Measurements from ENCODE around the gene SMARCD2. TPM values are rescaled to one million over a fixed set of nuclear protein-coding genes. Genes with fewer than 3 reads are reported as not detected.

The SMARCD2 gene
- total RNA-seq, 2 donors from 2014 or later, result 95.3 to 106 TPM

DNA sequence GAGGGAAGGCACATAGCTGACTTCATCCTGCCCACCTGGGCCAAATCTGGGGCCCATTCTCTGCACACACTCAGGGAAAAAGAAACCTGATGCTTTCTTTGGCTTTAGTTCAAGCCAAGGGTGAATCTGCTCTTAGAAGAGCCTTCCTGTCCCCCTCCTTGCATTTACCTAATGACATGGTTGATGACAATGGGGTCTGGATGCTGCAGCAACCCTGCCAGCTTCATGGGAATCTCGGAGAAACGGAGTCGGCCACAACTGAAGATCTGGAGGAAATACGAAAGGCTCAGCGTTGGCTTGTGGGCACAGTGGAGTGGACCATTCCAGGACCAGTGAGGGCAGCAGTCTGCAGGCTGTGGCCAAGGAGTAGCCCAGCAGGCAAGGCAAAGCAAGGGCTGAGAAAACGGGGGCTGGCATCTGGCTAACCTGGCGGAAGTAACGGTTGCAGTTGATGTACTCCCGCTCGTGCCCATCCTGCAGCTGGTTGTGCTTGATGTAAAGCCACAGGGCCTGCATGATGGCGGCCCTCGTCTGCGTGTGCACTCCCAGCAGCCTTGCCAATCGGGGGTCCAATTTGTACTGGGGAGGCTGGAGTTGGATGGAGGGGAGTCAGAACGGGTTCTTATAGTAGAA, 8.6 kb downstream of the SMARCD2 start:
- DNase-seq (no peak), ATAC-seq (no peak)
- no peak overlapping the region for H3K4me3 Mint-ChIP-seq
- H3K9me3 ChIP-seq (ENCODE audit: control insufficient read depth, low read length, poor library complexity, severe bottlenecking), result peaks cover 2% of the 10 kb centered on the region
- peaks cover 2% of the 10 kb centered on the region for H3K36me3 Mint-ChIP-seq (ENCODE audit: low read depth)
- peaks cover 50% of the 10 kb centered on the region for H3K4me1 Mint-ChIP-seq
- no peaks in the 10 kb centered on the region for H3K27me3 Mint-ChIP-seq
- no peak overlapping the region for H3K27ac Mint-ChIP-seq

DNA sequence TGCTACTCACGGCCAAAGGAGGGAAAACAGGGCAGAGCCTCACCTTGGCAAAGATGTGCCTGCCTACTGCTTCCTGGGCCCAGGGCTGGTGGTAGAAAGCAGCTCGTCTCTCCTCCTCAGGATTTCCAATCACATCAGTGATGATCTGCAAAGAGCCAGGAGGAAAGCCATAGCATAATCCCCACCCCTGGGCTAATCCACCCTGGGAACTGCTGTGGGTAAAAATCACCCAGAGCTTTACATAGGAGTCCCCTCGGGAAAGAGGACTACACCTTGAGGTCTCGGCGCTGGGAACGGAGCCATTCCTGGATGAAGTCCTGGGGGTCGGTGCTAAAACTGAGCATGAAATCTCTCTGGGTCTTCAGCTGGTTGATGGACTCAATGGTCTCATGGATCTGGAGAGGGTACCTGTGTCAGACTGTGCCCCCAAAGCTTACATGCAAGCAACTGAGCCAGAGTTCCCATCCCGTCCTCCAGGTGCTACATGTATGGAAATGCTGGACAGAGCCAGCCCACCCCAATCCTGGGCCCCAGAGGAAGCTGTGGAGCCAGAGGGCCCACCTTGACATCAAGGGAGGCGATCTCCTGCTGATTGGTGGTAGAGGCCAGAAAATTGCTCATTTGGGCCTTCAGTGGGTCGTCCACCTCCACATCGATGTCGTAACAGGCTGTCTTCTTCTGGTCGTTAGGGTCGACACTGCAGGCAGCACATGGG, 9.3 kb downstream of the SMARCD2 start:
- Mint-ChIP-seq H3K4me3 (no peak overlapping the region), H3K27me3 (no peaks in the 10 kb centered on the region), H3K36me3 (ENCODE audit: low read depth) (peaks cover 2% of the 10 kb centered on the region), H3K4me1 (peaks cover 53% of the 10 kb centered on the region), H3K27ac (peak overlapping the region; percentile 29)
- peaks cover 2% of the 10 kb centered on the region for H3K9me3 ChIP-seq (ENCODE audit: control insufficient read depth, low read length, poor library complexity, severe bottlenecking)
- no peak for ATAC-seq
- DNase-seq, result no peak

- peaks cover 2% of the 10 kb centered on the region for H3K36me3 Mint-ChIP-seq (ENCODE audit: low read depth)
- H3K4me1 Mint-ChIP-seq, result peaks cover 55% of the 10 kb centered on the region
- H3K9me3 ChIP-seq (ENCODE audit: control insufficient read depth, low read length, poor library complexity, severe bottlenecking), result peaks cover 2% of the 10 kb centered on the region
- peak overlapping the region; percentile 29 for H3K27ac Mint-ChIP-seq
- no peak for DNase-seq
- ATAC-seq, result no peak
- no peaks in the 10 kb centered on the region for H3K27me3 Mint-ChIP-seq
- peak overlapping the region; percentile 12 for H3K4me3 Mint-ChIP-seq
Observed at GRCh38 chr17:63832455-63832854, 10.0 kb downstream of the SMARCD2 start.

DNA sequence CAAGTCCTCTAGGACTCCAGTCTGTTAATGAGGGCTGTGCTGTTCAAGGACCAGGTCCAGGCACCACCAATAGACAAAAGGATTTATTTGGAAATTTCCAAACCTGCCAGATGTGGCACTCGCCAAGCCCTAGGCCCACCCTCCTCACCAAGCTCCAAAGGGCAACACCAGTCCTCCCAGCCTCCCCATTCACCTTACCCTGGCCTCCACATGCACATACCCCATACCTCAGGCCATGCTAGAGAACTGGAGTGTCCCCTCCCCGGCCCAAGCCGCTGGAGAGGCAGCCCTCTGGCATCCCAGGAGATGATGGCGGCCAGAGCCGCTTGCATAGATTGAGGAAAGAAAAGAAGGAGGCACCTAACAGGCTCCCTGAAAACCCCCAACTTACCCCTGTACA, 10.5 kb downstream of the SMARCD2 start:
- peaks cover 6% of the 10 kb centered on the region for H3K36me3 Mint-ChIP-seq (ENCODE audit: low read depth)
- H3K27ac Mint-ChIP-seq, result peak overlapping the region; percentile 66
- ATAC-seq, result no peak
- DNase-seq, result no peak
- H3K27me3 Mint-ChIP-seq, result no peaks in the 10 kb centered on the region
- H3K9me3 ChIP-seq (ENCODE audit: control insufficient read depth, low read length, poor library complexity, severe bottlenecking), result peaks cover 2% of the 10 kb centered on the region
- peak overlapping the region; percentile 59 for H3K4me3 Mint-ChIP-seq
- H3K4me1 Mint-ChIP-seq, result peaks cover 57% of the 10 kb centered on the region

- Mint-ChIP-seq H3K27me3 (no peaks in the 10 kb centered on the region), H3K4me1 (peaks cover 60% of the 10 kb centered on the region), H3K36me3 (ENCODE audit: low read depth) (peaks cover 8% of the 10 kb centered on the region), H3K27ac (peak overlapping the region; percentile 66), H3K4me3 (peak overlapping the region; percentile 59)
- H3K9me3 ChIP-seq (ENCODE audit: control insufficient read depth, low read length, poor library complexity, severe bottlenecking), result peaks cover 2% of the 10 kb centered on the region
- no peak for ATAC-seq
- DNase-seq, result no peak
Observed at GRCh38 chr17:63831505-63831904, 11.0 kb downstream of the SMARCD2 start.

GRCh38 chr17:63830904-63831491, 11.5 kb downstream of the SMARCD2 start:
- no peak for DNase-seq
- H3K9me3 ChIP-seq (ENCODE audit: control insufficient read depth, low read length, poor library complexity, severe bottlenecking), result peaks cover 2% of the 10 kb centered on the region
- H3K27me3 Mint-ChIP-seq, result no peaks in the 10 kb centered on the region
- peaks cover 65% of the 10 kb centered on the region for H3K4me1 Mint-ChIP-seq
- H3K27ac Mint-ChIP-seq, result peak overlapping the region; percentile 66
- H3K36me3 Mint-ChIP-seq (ENCODE audit: low read depth), result peaks cover 8% of the 10 kb centered on the region
- H3K4me3 Mint-ChIP-seq, result peak overlapping the region; percentile 59
- no peak for ATAC-seq

GRCh38 chr17:63830278-63830677, 12.2 kb downstream of the SMARCD2 start:
- Mint-ChIP-seq H3K27me3 (no peaks in the 10 kb centered on the region), H3K36me3 (ENCODE audit: low read depth) (peaks cover 8% of the 10 kb centered on the region), H3K4me1 (peaks cover 63% of the 10 kb centered on the region), H3K27ac (peak overlapping the region; percentile 74), H3K4me3 (peak overlapping the region; percentile 70)
- ATAC-seq, result no peak
- DNase-seq, result no peak
- peaks cover 2% of the 10 kb centered on the region for H3K9me3 ChIP-seq (ENCODE audit: control insufficient read depth, low read length, poor library complexity, severe bottlenecking)

GRCh38 chr17:63828936-63829335, 13.5 kb downstream of the SMARCD2 start:
- H3K9me3 ChIP-seq (ENCODE audit: control insufficient read depth, low read length, poor library complexity, severe bottlenecking), result peaks cover 2% of the 10 kb centered on the region
- peak overlapping the region; percentile 15 for H3K4me3 Mint-ChIP-seq
- ATAC-seq, result no peak

DNA sequence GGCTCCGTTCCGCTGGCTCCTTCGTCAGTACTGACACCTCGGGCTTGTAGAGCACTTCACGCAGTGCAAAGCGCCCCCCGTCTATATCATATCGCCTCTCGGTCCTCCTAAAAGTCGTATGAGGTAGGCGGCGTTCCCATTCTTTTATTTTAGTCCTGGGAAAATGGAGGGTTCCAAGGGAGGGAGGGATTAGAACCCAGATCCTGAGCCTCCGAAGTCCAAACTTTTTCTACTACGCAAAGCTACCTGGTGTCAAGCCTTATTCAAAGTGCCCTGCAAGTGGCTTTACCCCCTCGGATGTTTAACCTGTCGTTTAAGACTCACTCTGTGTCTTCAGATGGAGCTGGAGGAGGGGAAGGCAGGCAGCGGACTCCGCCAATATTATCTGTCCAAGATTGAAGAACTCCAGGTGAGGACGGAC, 14.7 kb downstream of the SMARCD2 start:
- peaks cover 2% of the 10 kb centered on the region for H3K9me3 ChIP-seq (ENCODE audit: control insufficient read depth, low read length, poor library complexity, severe bottlenecking)
- no peak for ATAC-seq
- Mint-ChIP-seq H3K27me3 (no peaks in the 10 kb centered on the region), H3K4me1 (peaks cover 66% of the 10 kb centered on the region), H3K27ac (peak overlapping the region; percentile 99), H3K36me3 (ENCODE audit: low read depth) (peaks cover 17% of the 10 kb centered on the region), H3K4me3 (peak overlapping the region; percentile 99)
- no peak for DNase-seq

More at GRCh38 chr17:63828936-63829335, 13.5 kb downstream of the SMARCD2 start:
- Mint-ChIP-seq H3K27me3 (no peaks in the 10 kb centered on the region), H3K36me3 (ENCODE audit: low read depth) (peaks cover 14% of the 10 kb centered on the region), H3K27ac (no peak overlapping the region), H3K4me1 (peaks cover 65% of the 10 kb centered on the region)
- DNase-seq, result no peak

- Mint-ChIP-seq H3K4me1 (peaks cover 60% of the 10 kb centered on the region), H3K27me3 (no peaks in the 10 kb centered on the region), H3K36me3 (ENCODE audit: low read depth) (peaks cover 17% of the 10 kb centered on the region), H3K4me3 (peak within 1 kb of the TSS; percentile 99), H3K27ac (peak within 1 kb of the TSS; percentile 99)
- peak; percentile 94 for ATAC-seq
- peak; percentile 91 to 93 (median 92) for DNase-seq
- peaks cover 2% of the 10 kb centered on the region for H3K9me3 ChIP-seq (ENCODE audit: control insufficient read depth, low read length, poor library complexity, severe bottlenecking)
Observed at GRCh38 chr17:63827002-63827800, 15.3 kb downstream of the SMARCD2 start, which contains the start of the genes FTSJ3 and PSMC5. Gene FTSJ3, minus strand, starts transcription at chr17:63827663. Its CDS starts 761 bp downstream, at chr17:63826902. Gene PSMC5, plus strand, starts transcription at chr17:63827431. Its CDS starts 60 bp downstream, at chr17:63827491.

GRCh38 chr17:63826468-63827001, 15.9 kb downstream of the SMARCD2 start:
- Mint-ChIP-seq H3K4me1 (peaks cover 57% of the 10 kb centered on the region), H3K27ac (peak overlapping the region; percentile 99), H3K36me3 (ENCODE audit: low read depth) (peaks cover 21% of the 10 kb centered on the region), H3K27me3 (no peaks in the 10 kb centered on the region), H3K4me3 (peak overlapping the region; percentile 99)
- DNase-seq (no peak), ATAC-seq (peak; percentile 6)
- peaks cover 2% of the 10 kb centered on the region for H3K9me3 ChIP-seq (ENCODE audit: control insufficient read depth, low read length, poor library complexity, severe bottlenecking)

- peak overlapping the region; percentile 88 for H3K27ac Mint-ChIP-seq
- ATAC-seq (no peak), DNase-seq (no peak)
- H3K27me3 Mint-ChIP-seq, result no peaks in the 10 kb centered on the region
- H3K36me3 Mint-ChIP-seq (ENCODE audit: low read depth), result peaks cover 23% of the 10 kb centered on the region
- no peak overlapping the region for H3K4me3 Mint-ChIP-seq
- peaks cover 46% of the 10 kb centered on the region for H3K4me1 Mint-ChIP-seq
- H3K9me3 ChIP-seq (ENCODE audit: control insufficient read depth, low read length, poor library complexity, severe bottlenecking), result no peaks in the 10 kb centered on the region
Observed at GRCh38 chr17:63824362-63824761, 18.1 kb downstream of the SMARCD2 start.

All from T-helper 17 cell (primary cell).